ENCODE results near the gene KATNAL1.

GRCh38 chr13:30314562-30314961 is 7.2 kb upstream of the KATNAL1 start:
- TF ChIP-seq POU2F2 (IDR thresholded peaks at IDR 0.05; ENCODE audit: borderline replicate concordance, low read depth, low read length) (no peak), PAX8 (IDR thresholded peaks at IDR 0.05) (no peak), CTCF (IDR thresholded peaks at IDR 0.05 in 2 of 3, conservative IDR thresholded peaks at IDR 0.05 in 1 of 3; ENCODE audit: control insufficient read depth in 2 of 3, extremely low read depth in 1 of 3, insufficient read depth in 1 of 3, low read depth in 3 of 3, low read length in 3 of 3) (no peak), SIN3A (IDR thresholded peaks at IDR 0.05; ENCODE audit: low read depth, low read length) (no peak), JUNB (IDR thresholded peaks at IDR 0.05) (no peak), CBX3 (IDR thresholded peaks at IDR 0.05; ENCODE audit: borderline replicate concordance, low read depth) (no peak), RFX5 (IDR thresholded peaks at IDR 0.05; ENCODE audit: low read depth, low read length) (no peak), YBX1 (IDR thresholded peaks at IDR 0.05) (no peak), EZH2 (IDR thresholded peaks at IDR 0.05; ENCODE audit: borderline replicate concordance, control insufficient read depth, low read depth, low read length) (no peak), RELA (IDR thresholded peaks at IDR 0.05; ENCODE audit: borderline replicate concordance, partially characterized antibody) (no peak)
